Left lung (tissue), 10 donors: ENCODE data around the gene TXNL4B. TPM values are rescaled to one million over a fixed set of nuclear protein-coding genes. Genes with fewer than 3 reads are reported as not detected.
A peak's percentile ranks its signal among the peaks of the same experiment; 100 is the strongest.

Source experiments
- ATAC-seq: fragments of 200-7000 bp; cut with Tn5 transposase; one replicate; pipeline ENCODE4 v1.9.1; 2020; ENCODE audit warnings: moderate library complexity
- DNase-seq, 4 donors: peaks; one replicate each; pipeline ENCODE4 v3.0.0-alpha.2; 2013 to 2020
- H3K27ac ChIP-seq, 2 donors: fragments of 200-600 bp; sonication (generic) in 1 of 2; one replicate each; pipeline versions ENCODE4 v1.5.0 to v1.8.0; 2020 to 2021
- H3K27me3 ChIP-seq, 2 donors: fragments of 200-600 bp; sonication (generic) in 1 of 2; one replicate each; pipeline versions ENCODE4 v1.5.0 to v1.8.0; 2020 to 2021
- H3K36me3 ChIP-seq, 2 donors: fragments of 200-600 bp; sonication (generic) in 1 of 2; one replicate each; pipeline versions ENCODE4 v1.5.0 to v1.8.0; 2020 to 2021
- H3K4me1 ChIP-seq, 2 donors: fragments of 200-600 bp; one replicate each; pipeline ENCODE4 v1.8.0; 2021
- H3K4me3 ChIP-seq, 2 donors: fragments of 200-600 bp; sonication (generic) in 1 of 2; one replicate each; pipeline versions ENCODE4 v1.5.0 to v1.8.0; 2020 to 2021; ENCODE audit warnings: mild to moderate bottlenecking in 1 of 2
- H3K9me3 ChIP-seq, 2 donors: fragments of 200-600 bp; sonication (generic) in 1 of 2; one replicate each; pipeline versions ENCODE4 v1.5.0 to v1.8.0; 2020 to 2021
- intact Hi-C, 2 donors: fragments of 100-400 bp; cut with DNase I; formaldehyde crosslinking; loops; one replicate each; pipeline versions ENCODE4 v1.11.2 to v1.14.2; 2022
- polyA plus RNA-seq, 6 donors: library from polyadenylated mRNA; unstranded; fragments of 120-200 nt; gene quantifications; one replicate each; pipeline ENCODE4 v1.2.1, GENCODE V29; 2013; ENCODE audit not compliant: insufficient read length in 6 of 6
- total RNA-seq, 2 donors: library from RNA; stranded (reverse); fragmentation: NEBNext Ultra II Directional; extraction: Animal tissue kit (Norgen Biotek cat#: 25700); gene quantifications; one replicate each; pipeline ENCODE4 v1.2.1, GENCODE V29; 2021
- TF ChIP-seq, protein P1 (sequence below), 2 donors: fragments of 200-600 bp; sonication (generic) in 1 of 2; IDR thresholded peaks; one replicate each; pipeline versions ENCODE4 v1.5.0 to v1.8.0; 2021; ENCODE audit warnings: antibody characterized with exemption in 2 of 2
- donor health status: DM: no; HTN: yes; CAD: no.
- donor health status: DM: no; HTN: no; CAD: no.

TXNL4B gene
- total and polyA plus RNA-seq, 8 donors: 9.8 to 22.9 (median 20.0) TPM

GRCh38 chr16:72110662-72111615 lies 17.5 kb upstream of the TXNL4B start:
- Histone ChIP-seq H3K27me3 (no peaks in the 10 kb centered on the region), H3K27ac (no peak overlapping the region), H3K4me1 (no peaks in the 10 kb centered on the region), H3K36me3 (peaks cover 0 to 74% of the 10 kb centered on the region in 2 donors), H3K4me3 (no peak overlapping the region), H3K9me3 (no peaks in the 10 kb centered on the region)
- DNase-seq: peak in 1 of 4 donors; percentile 22
- intact Hi-C loops: no loop called here
- TF ChIP-seq, protein P1, sequence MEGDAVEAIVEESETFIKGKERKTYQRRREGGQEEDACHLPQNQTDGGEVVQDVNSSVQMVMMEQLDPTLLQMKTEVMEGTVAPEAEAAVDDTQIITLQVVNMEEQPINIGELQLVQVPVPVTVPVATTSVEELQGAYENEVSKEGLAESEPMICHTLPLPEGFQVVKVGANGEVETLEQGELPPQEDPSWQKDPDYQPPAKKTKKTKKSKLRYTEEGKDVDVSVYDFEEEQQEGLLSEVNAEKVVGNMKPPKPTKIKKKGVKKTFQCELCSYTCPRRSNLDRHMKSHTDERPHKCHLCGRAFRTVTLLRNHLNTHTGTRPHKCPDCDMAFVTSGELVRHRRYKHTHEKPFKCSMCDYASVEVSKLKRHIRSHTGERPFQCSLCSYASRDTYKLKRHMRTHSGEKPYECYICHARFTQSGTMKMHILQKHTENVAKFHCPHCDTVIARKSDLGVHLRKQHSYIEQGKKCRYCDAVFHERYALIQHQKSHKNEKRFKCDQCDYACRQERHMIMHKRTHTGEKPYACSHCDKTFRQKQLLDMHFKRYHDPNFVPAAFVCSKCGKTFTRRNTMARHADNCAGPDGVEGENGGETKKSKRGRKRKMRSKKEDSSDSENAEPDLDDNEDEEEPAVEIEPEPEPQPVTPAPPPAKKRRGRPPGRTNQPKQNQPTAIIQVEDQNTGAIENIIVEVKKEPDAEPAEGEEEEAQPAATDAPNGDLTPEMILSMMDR (IDR thresholded peaks at IDR 0.05): no peak
- ATAC-seq: no peak

GRCh38 chr16:72109966-72110530 lies 16.6 kb upstream of the TXNL4B start:
- H3K36me3 ChIP-seq: peaks cover 0 to 83% of the 10 kb centered on the region in 2 donors
- peak in 1 of 4 donors; percentile 19 for DNase-seq
- no peak for ATAC-seq
- H3K27me3 ChIP-seq: no peaks in the 10 kb centered on the region
- H3K4me1 ChIP-seq: no peaks in the 10 kb centered on the region
- H3K27ac ChIP-seq: no peak overlapping the region
- TF ChIP-seq, protein P1 (IDR thresholded peaks at IDR 0.05): no peak
- no peak overlapping the region for H3K4me3 ChIP-seq
- intact Hi-C loops: no loop called here
- no peaks in the 10 kb centered on the region for H3K9me3 ChIP-seq

GRCh38 chr16:72109300-72109699 lies 15.9 kb upstream of the TXNL4B start:
- no peaks in the 10 kb centered on the region for H3K27me3 ChIP-seq
- TF ChIP-seq, protein P1 (IDR thresholded peaks at IDR 0.05): no peak
- H3K4me1 ChIP-seq: no peaks in the 10 kb centered on the region
- intact Hi-C loops: no loop called here
- H3K4me3 ChIP-seq: no peak overlapping the region
- DNase-seq (peak in 1 of 4 donors; percentile 17), ATAC-seq (no peak)
- no peaks in the 10 kb centered on the region for H3K9me3 ChIP-seq
- no peak overlapping the region for H3K27ac ChIP-seq
- H3K36me3 ChIP-seq: peaks cover 3 to 91% of the 10 kb centered on the region in 2 donors

DNA sequence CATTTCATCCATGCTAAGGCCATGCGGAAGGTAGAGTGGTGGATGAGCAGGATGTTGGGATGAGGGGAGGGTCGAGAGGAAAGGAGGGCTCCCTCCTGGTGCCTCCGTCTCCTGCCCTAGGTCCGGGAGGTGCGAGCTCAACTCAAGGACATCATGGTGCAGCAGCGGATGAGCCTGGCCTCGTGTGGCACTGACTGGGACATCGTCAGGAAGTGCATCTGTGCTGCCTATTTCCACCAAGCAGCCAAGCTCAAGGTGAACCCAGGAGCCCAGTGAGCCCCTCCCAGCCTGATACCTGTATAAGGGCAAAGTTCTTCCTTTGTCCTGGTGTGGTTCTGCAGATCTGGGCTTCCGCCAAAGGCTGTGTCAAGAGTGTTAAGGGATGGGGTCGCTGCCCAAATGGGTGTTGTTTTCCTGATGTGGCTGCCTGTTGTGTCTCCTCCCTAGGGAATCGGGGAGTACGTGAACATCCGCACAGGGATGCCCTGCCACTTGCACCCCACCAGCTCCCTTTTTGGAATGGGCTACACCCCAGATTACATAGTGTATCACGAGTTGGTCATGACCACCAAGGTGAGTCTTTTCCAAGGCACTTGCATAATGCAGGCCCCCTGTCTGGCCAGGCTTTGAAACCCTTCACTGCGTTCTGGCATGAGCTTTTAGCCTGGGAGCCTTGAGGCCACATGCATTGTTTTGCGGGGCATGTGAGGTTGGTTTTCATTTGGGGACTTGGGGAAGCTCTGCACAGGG lies 15.1 kb upstream of the TXNL4B start:
- H3K36me3 ChIP-seq: peaks cover 4 to 98% of the 10 kb centered on the region in 2 donors
- H3K27ac ChIP-seq: no peak overlapping the region
- H3K4me1 ChIP-seq: no peaks in the 10 kb centered on the region
- no peak overlapping the region for H3K4me3 ChIP-seq
- no peaks in the 10 kb centered on the region for H3K27me3 ChIP-seq
- no peaks in the 10 kb centered on the region for H3K9me3 ChIP-seq
- TF ChIP-seq, protein P1 (IDR thresholded peaks at IDR 0.05): no peak
- no peak for ATAC-seq
- intact Hi-C loops: no loop called here
- no peak for DNase-seq
